A673 (cell line): Measurements from ENCODE around the gene FRMD4A.

ENCODE experiments used
- CTCF ChIP-seq: fragments of 300-800, 200-600 bp; sonication (generic); conservative IDR thresholded peaks from 2 replicates; pipeline ENCODE4 v1.5.1; 2017; ENCODE audit warnings: low read depth, mild to moderate bottlenecking, antibody characterized with exemption, low read length, moderate library complexity, mixed read lengths
- EZH2 ChIP-seq: fragments of 200-600 bp; sonication (generic); IDR thresholded peaks from 2 replicates; pipeline ENCODE4 v1.6.1; 2017; ENCODE audit warnings: borderline replicate concordance, low read depth, mild to moderate bottlenecking, mixed read lengths, antibody characterized with exemption, low read length; ENCODE audit not compliant: poor library complexity, severe bottlenecking

- no peak for TF ChIP-seq CTCF
- no peak for TF ChIP-seq EZH2
These were observed 636.7 kb downstream of the FRMD4A start for GRCh38 chr10:13693783-13694700.
